ENCODE measurements around the gene E4F1.

GRCh38 chr16:2213817-2214718 lies 9.3 kb upstream of the E4F1 start:
- TF ChIP-seq POLR2AphosphoS5 (IDR thresholded peaks at IDR 0.05) (no peak), POLR2A (IDR thresholded peaks at IDR 0.05) (no peak), CTCF (IDR thresholded peaks at IDR 0.05) (peak in 1 of 6 experiments; percentile 42), EP300 (IDR thresholded peaks at IDR 0.05) (no peak)
